Upper lobe of left lung (tissue), 6 donors: ENCODE data around the gene MFSD6. TPM values are rescaled to one million over a fixed set of nuclear protein-coding genes. Genes with fewer than 3 reads are reported as not detected.

Experiments used
- ATAC-seq, 2 donors: fragments of 200-7000 bp; cut with Tn5 transposase; one replicate each; pipeline ENCODE4 v1.9.1; 2022; ENCODE audit warnings: mild to moderate bottlenecking in 2 of 2, moderate library complexity in 2 of 2; ENCODE audit not compliant: low FRiP score in 2 of 2
- DNase-seq, 2 donors: peaks; one replicate each; pipeline ENCODE4 v3.0.0-alpha.2; 2019 to 2020
- H3K27ac ChIP-seq, 4 donors: fragments of 200-600 bp; sonication (generic); one replicate each; pipeline ENCODE4 v1.5.1; 2016 to 2019
- H3K27me3 ChIP-seq, 4 donors: fragments of 200-600 bp; sonication (generic); one replicate each; pipeline ENCODE4 v1.5.1; 2017 to 2019
- H3K36me3 ChIP-seq, 4 donors: fragments of 200-600 bp; sonication (generic); one replicate each; pipeline ENCODE4 v1.5.1; 2016 to 2019
- H3K4me1 ChIP-seq, 4 donors: fragments of 200-600 bp; sonication (generic); one replicate each; pipeline ENCODE4 v1.5.1; 2018 to 2019
- H3K4me3 ChIP-seq, 4 donors: fragments of 200-600 bp; sonication (generic); one replicate each; pipeline ENCODE4 v1.5.1; 2017 to 2019; ENCODE audit warnings: mild to moderate bottlenecking in 2 of 4, moderate library complexity in 1 of 4
- H3K9me3 ChIP-seq, 4 donors: fragments of 200-600 bp; sonication (generic); one replicate each; pipeline ENCODE4 v1.5.1; 2018 to 2019
- EP300 ChIP-seq, 4 donors: sonication (generic); formaldehyde crosslinking; IDR thresholded peaks; one replicate each; pipeline ENCODE4 v1.5.1; 2017; ENCODE audit warnings: antibody characterized with exemption in 4 of 4, control low read depth in 2 of 4
- POLR2A ChIP-seq, 4 donors: fragments of 450-650 bp; IDR thresholded peaks; one replicate each; pipeline ENCODE4 v1.5.1; 2016 to 2017; ENCODE audit warnings: antibody characterized with exemption in 4 of 4, mild to moderate bottlenecking in 2 of 4
- POLR2AphosphoS5 ChIP-seq, 2 donors: sonication (generic); formaldehyde crosslinking; IDR thresholded peaks; one replicate each; pipeline ENCODE4 v1.5.1; 2017; ENCODE audit warnings: antibody characterized with exemption in 2 of 2
- WGBS, 2 donors: methylation state at CpG; one replicate each; pipeline ENCODE4 v1.1.5; 2017 to 2018; 5-methylcytosine and 5-hydroxymethylcytosine counted together
- total RNA-seq, 6 donors: library from RNA; depleted of rRNA in 4 of 6; stranded (reverse); fragments of >200 nt in 4 of 6; gene quantifications; one replicate each; pipeline versions ENCODE4 v1.1.0 to v1.2.1, GENCODE V29; 2016 to 2021
- TF ChIP-seq, protein P1 (sequence below), 6 experiments: fragments of 450-650 bp in 4 of 6; fragments of 200-600 bp in 2 of 6; sonication (generic) in 2 of 6; IDR thresholded peaks; one replicate each; pipeline ENCODE4 v1.5.1; 2016 to 2019; ENCODE audit warnings: antibody characterized with exemption in 6 of 6
- donor health status: DM: no; HTN: no; CAD: no; lungs with moderate emphysema.
- donor health status: DM: no; HTN: yes; CAD: no; lungs with severe emphysema.

Gene MFSD6
- total RNA-seq, 6 donors from 2014 or later = 46.9 to 136 (median 80.4) TPM

DNA sequence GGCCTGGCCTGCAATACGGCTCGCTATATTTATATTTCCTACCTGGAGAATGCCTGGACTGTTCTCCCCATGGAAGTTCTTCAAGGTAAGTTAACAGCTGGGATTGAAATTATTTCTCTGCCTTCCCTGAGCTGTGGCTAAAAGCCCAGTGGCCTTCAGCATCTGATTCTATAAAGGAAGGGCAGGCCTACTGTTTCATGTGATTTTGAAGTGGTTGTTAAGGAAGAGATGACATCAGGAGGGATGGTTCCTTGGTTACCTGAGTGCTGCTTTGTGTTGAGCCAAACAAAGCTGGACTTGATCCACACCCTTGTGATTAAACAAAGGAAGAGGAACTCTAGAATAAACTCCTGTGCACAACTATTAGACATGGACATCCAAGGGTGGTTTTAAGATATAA lies 61.6 kb downstream of the MFSD6 start:
- Histone ChIP-seq H3K27me3 (no peaks in the 10 kb centered on the region), H3K36me3 (peaks cover 0 to 9% (median 8%) of the 10 kb centered on the region in 4 donors), H3K9me3 (no peaks in the 10 kb centered on the region), H3K4me1 (peaks cover 26 to 42% (median 29%) of the 10 kb centered on the region in 4 donors), H3K27ac (peak overlapping the region; percentile 39 to 91 (median 80)), H3K4me3 (no peak overlapping the region)
- TF ChIP-seq POLR2AphosphoS5 (IDR thresholded peaks at IDR 0.05) (peak; percentile 66 to 69), EP300 (IDR thresholded peaks at IDR 0.05) (peak in 1 of 4 donors; percentile 64), POLR2A (IDR thresholded peaks at IDR 0.05) (peak in 2 of 4 donors; percentile 33 to 52)
- TF ChIP-seq, protein P1, sequence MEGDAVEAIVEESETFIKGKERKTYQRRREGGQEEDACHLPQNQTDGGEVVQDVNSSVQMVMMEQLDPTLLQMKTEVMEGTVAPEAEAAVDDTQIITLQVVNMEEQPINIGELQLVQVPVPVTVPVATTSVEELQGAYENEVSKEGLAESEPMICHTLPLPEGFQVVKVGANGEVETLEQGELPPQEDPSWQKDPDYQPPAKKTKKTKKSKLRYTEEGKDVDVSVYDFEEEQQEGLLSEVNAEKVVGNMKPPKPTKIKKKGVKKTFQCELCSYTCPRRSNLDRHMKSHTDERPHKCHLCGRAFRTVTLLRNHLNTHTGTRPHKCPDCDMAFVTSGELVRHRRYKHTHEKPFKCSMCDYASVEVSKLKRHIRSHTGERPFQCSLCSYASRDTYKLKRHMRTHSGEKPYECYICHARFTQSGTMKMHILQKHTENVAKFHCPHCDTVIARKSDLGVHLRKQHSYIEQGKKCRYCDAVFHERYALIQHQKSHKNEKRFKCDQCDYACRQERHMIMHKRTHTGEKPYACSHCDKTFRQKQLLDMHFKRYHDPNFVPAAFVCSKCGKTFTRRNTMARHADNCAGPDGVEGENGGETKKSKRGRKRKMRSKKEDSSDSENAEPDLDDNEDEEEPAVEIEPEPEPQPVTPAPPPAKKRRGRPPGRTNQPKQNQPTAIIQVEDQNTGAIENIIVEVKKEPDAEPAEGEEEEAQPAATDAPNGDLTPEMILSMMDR (IDR thresholded peaks at IDR 0.05) = no peak
- ATAC-seq = peak; percentile 79 to 91
- no peak for DNase-seq
- 66 to 72% methylated on average over 2 of the region's 2 CpGs for WGBS, 2 donors

DNA sequence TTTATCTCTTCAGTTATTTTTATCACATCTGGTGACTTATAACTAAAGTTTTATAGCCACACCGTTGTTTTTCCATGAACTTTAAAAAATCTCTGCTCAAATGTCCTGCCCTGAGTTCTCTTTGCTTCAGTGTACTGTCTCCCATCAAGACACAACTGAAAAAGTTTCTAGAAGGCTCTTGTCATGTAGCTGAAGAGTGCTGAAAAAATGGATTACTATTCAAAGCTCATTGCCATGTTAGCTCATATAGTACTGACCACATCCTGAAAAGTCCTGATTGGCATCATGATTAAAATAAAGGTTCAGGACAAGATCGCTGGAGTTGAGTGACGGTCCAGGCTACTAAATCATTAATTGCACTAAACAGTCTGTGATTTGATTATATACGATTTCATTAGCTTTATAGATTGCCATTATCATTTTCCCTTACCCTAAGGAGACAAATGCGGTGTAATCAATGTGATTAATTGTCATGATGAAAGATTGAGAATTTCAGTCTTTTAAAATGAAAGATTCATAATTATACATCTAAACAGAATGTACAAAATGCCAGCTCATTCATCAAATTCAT lies 62.2 kb downstream of the MFSD6 start:
- Histone ChIP-seq H3K27ac (peak overlapping the region in 3 of 4 donors; percentile 78 to 91 (median 82)), H3K4me3 (no peak overlapping the region), H3K27me3 (no peaks in the 10 kb centered on the region), H3K4me1 (peaks cover 26 to 42% (median 29%) of the 10 kb centered on the region in 4 donors), H3K9me3 (no peaks in the 10 kb centered on the region), H3K36me3 (peaks cover 0 to 9% (median 8%) of the 10 kb centered on the region in 4 donors)
- peak in 1 of 2 donors; percentile 19 for ATAC-seq
- DNase-seq = no peak
- TF ChIP-seq EP300 (IDR thresholded peaks at IDR 0.05) = no peak
- WGBS, 2 donors = 69 to 77% methylated on average over 5 of the region's 5 CpGs

DNA sequence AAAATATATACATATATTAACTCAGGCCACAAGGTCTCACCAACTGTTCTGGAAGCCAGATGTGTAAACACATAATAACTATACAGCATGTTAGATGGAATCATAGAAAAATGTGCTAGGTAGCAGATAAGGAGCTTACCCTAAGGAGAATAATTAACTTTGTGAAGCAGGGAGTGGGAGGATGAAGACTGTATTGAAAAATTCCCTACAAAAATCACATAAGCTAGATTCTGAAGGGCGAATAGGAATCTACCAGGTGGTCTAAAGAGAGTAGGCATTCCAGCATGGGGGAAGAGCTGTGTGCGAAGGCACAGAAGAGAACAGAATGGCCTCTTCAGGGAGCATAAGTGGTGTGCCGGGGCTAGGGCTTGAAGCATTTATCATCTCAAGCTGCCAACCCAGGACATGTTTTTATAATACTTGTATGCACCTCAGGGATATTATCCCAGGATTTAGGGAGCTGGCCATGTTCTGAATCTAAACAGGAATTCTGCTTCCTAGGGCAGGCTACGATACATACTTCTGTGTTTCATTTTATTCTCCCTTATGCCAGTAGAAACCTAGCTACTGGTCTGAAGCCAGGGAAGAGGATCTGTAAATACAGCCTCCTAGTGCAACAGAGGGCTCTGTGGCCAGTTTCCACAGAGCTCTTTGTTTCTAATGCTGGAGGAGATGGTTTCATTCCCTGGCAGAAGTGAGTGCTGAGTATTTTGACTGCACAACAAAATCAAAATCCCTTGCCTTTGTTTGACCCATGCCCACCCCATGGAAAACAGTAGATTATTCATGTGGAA lies 69.7 kb downstream of the MFSD6 start:
- H3K27ac ChIP-seq = peak overlapping the region in 3 of 4 donors; percentile 29 to 75 (median 73)
- DNase-seq (no peak), ATAC-seq (peak; percentile 44 to 63)
- no peaks in the 10 kb centered on the region for H3K27me3 ChIP-seq
- peak overlapping the region in 1 of 4 donors; percentile 1 for H3K4me3 ChIP-seq
- no peak for TF ChIP-seq EP300 (IDR thresholded peaks at IDR 0.05)
- H3K9me3 ChIP-seq = no peaks in the 10 kb centered on the region
- no peaks in the 10 kb centered on the region for H3K36me3 ChIP-seq
- WGBS, 2 donors = 40 to 44% methylated on average over 4 of the region's 4 CpGs
- H3K4me1 ChIP-seq = peaks cover 9 to 17% (median 11%) of the 10 kb centered on the region in 4 donors

DNA sequence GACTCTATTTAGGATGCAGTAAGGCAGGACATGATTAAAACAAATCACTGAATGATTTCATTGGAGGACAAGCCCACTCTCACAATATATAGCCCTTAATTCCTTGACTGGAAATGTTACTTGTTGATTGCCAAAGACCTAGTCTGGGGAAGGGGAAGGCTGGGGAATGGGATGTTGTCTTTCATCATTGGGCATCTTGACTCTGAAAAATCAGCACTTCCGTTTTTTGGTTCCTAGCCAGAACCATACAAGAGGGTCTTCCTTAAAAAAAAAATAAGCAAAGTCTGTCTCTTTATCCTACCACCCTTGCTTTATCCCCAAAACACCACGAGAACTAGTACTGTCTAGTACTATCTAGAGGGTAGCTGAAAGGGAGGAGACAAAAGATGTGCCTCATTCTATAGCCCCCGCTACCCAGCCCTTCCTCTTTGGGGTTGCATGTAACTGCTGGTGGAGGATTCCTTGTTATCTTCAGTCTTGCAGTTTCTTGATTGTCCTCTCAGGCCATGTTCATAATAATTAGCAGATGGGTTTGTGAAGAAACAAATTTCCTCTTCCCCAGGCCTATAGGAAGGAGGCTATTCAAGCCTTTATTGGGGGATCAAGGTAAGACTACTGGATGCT lies 70.5 kb downstream of the MFSD6 start:
- 72 to 76% methylated on average over 3 of the region's 3 CpGs for WGBS, 2 donors
- TF ChIP-seq POLR2AphosphoS5 (IDR thresholded peaks at IDR 0.05) (no peak), POLR2A (IDR thresholded peaks at IDR 0.05) (no peak)
- Histone ChIP-seq H3K4me3 (peak overlapping the region in 1 of 4 donors; percentile 1), H3K4me1 (peaks cover 9 to 17% (median 11%) of the 10 kb centered on the region in 4 donors), H3K27me3 (no peaks in the 10 kb centered on the region), H3K9me3 (no peaks in the 10 kb centered on the region), H3K36me3 (no peaks in the 10 kb centered on the region), H3K27ac (peak overlapping the region in 2 of 4 donors; percentile 73 to 75)
- ATAC-seq = no peak
- DNase-seq = no peak

DNA sequence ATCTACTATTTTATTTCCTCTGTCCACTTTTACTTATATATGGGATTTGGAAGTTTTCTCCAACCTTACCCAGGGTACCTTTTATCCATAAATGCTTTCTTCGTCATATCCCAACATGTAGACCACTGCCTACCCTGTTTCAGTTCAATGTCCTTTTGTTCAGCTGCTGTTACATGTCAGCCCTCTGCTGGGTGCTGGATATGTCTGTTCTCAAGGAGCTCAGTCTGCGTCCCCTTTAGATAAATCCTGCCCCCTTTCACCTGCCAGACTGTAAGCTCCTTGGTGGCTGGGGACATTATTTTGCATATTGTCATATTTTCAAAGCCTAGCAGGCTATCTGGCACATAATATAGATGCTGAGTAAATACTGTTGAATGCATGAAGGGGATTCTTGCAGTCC lies 73.2 kb downstream of the MFSD6 start:
- Histone ChIP-seq H3K27me3 (no peaks in the 10 kb centered on the region), H3K4me3 (no peak overlapping the region), H3K9me3 (no peaks in the 10 kb centered on the region), H3K36me3 (no peaks in the 10 kb centered on the region), H3K4me1 (peaks cover 9 to 17% (median 11%) of the 10 kb centered on the region in 4 donors), H3K27ac (no peak overlapping the region)
- DNase-seq (no peak), ATAC-seq (no peak)
- 39 to 98% methylated on average over 2 of the region's 2 CpGs for WGBS, 2 donors
- no peak for TF ChIP-seq POLR2AphosphoS5 (IDR thresholded peaks at IDR 0.05)
- no peak for TF ChIP-seq POLR2A (IDR thresholded peaks at IDR 0.05)
- TF ChIP-seq, protein P1 (IDR thresholded peaks at IDR 0.05) = no peak
- TF ChIP-seq EP300 (IDR thresholded peaks at IDR 0.05) = no peak

DNA sequence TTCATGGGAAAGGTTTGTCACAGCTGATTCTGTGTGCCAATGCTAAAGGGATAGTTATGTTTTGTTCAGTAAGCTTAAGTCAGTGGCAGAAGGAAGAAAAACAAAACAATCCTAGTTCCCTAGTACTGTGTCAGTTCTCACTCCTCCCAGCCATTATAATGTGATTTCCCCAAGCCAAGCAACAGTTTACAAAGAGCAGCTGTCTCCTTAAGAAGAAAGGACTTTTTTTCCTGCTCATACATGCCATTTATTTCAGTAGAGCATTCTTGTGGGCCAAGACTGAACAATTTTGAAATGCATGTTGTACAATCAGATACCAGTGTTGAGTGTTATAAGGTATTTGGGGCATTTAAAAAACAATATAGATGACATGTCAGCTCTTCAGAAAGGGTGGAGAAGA lies 74.3 kb downstream of the MFSD6 start:
- Histone ChIP-seq H3K9me3 (no peaks in the 10 kb centered on the region), H3K36me3 (no peaks in the 10 kb centered on the region), H3K27ac (peak overlapping the region in 1 of 4 donors; percentile 19), H3K27me3 (no peaks in the 10 kb centered on the region), H3K4me1 (peaks cover 8 to 14% (median 10%) of the 10 kb centered on the region in 4 donors), H3K4me3 (no peak overlapping the region)
- no peak for DNase-seq
- TF ChIP-seq POLR2A (IDR thresholded peaks at IDR 0.05) (no peak), EP300 (IDR thresholded peaks at IDR 0.05) (no peak), POLR2AphosphoS5 (IDR thresholded peaks at IDR 0.05) (no peak)
- TF ChIP-seq, protein P1 (IDR thresholded peaks at IDR 0.05) = no peak
- ATAC-seq = no peak
